Vagina (tissue), 2 donors: ENCODE results near the gene MAML3.

Experiments
- CTCF ChIP-seq, 3 experiments: fragments of 450-650 bp in 2 of 3; fragments of 200-600 bp in 1 of 3; sonication (generic) in 1 of 3; IDR thresholded peaks; one replicate each; pipeline ENCODE4 v1.5.1; 2017 to 2019; ENCODE audit warnings: antibody characterized with exemption in 3 of 3, mild to moderate bottlenecking in 2 of 3, moderate library complexity in 2 of 3
- POLR2A ChIP-seq, 2 donors: fragments of 450-650 bp; IDR thresholded peaks; one replicate each; pipeline ENCODE4 v1.6.1; 2017; ENCODE audit warnings: antibody characterized with exemption in 2 of 2, mild to moderate bottlenecking in 2 of 2, moderate library complexity in 2 of 2
- POLR2AphosphoS5 ChIP-seq, 2 donors: sonication (generic); formaldehyde crosslinking; IDR thresholded peaks; one replicate each; pipeline ENCODE4 v1.9.0; 2017; ENCODE audit warnings: antibody characterized with exemption in 2 of 2, mild to moderate bottlenecking in 2 of 2, low read depth in 1 of 2; ENCODE audit not compliant: insufficient read depth in 1 of 2

GRCh38 chr4:140105436-140105835 lies 48.5 kb downstream of the MAML3 start:
- TF ChIP-seq CTCF (IDR thresholded peaks at IDR 0.05) (no peak), POLR2A (IDR thresholded peaks at IDR 0.05) (no peak), POLR2AphosphoS5 (IDR thresholded peaks at IDR 0.05; ENCODE audit: insufficient read depth in 1 of 2, low read depth in 1 of 2) (no peak)
